Measurements from ENCODE around the gene OR10K1. TPM values are rescaled to one million over a fixed set of nuclear protein-coding genes. Genes with fewer than 3 reads are reported as not detected.
"Not testable (repeated sequence)": the region's sequence is repeated elsewhere in the genome, so short reads cannot be mapped to it uniquely, and the experiment has no call there.

The OR10K1 gene
- not detected for total RNA-seq
- polyA plus RNA-seq = 0.05 TPM
- long read RNA-seq, donor 1 = 0 reads
- long read RNA-seq, donor 2, transcript OR10K1-201 (1 exons, 1,073 nt) = major isoform, 9 of 9 reads
- long read RNA-seq, donor 2, partial matches to known transcripts = 0 of 9 reads
- long read RNA-seq, donor 2, other reads (novel, unspliced or antisense) = 0 of 9 reads
- long read RNA-seq, donor 3, partial matches to known transcripts = 924 of 1,103 reads
- long read RNA-seq, donor 3, other reads (novel, unspliced or antisense) = 179 of 1,103 reads
- long read RNA-seq, donor 4, partial matches to known transcripts = 76 of 223 reads
- long read RNA-seq, donor 4, other reads (novel, unspliced or antisense) = 146 of 223 reads
- long read RNA-seq, donor 5, partial matches to known transcripts = 299 of 521 reads
- long read RNA-seq, donor 5, other reads (novel, unspliced or antisense) = 220 of 521 reads
- long read RNA-seq, donor 6, partial matches to known transcripts = 0 of 3 reads
- long read RNA-seq, donor 6, other reads (novel, unspliced or antisense) = 0 of 3 reads
- long read RNA-seq, donor 7 = 0 reads
- long read RNA-seq, donor 8, partial matches to known transcripts = 22 of 46 reads
- long read RNA-seq, donor 8, other reads (novel, unspliced or antisense) = 24 of 46 reads
- long read RNA-seq, donor 9, partial matches to known transcripts = 0 of 4 reads
- long read RNA-seq, donor 9, other reads (novel, unspliced or antisense) = 0 of 4 reads
- long read RNA-seq, donor 10, partial matches to known transcripts = 40 of 114 reads
- long read RNA-seq, donor 10, other reads (novel, unspliced or antisense) = 74 of 114 reads

GRCh38 chr1:158461534-158461933 is at the start of gene OR10K1:
OR10K1 (plus strand) TSS chr1:158461834; CDS start chr1:158465562, 3,728 bp downstream.
- DNase-seq (ENCODE audit: low read depth in 6 of 9, low spot score in 9 of 9) = no peak
- Histone ChIP-seq H3K4me3 (ENCODE audit: low read length in 2 of 2) (no peak within 1 kb of the TSS), H3K4me1 (ENCODE audit: control insufficient read depth in 2 of 2, insufficient read depth in 2 of 2, low read length in 2 of 2) (no peaks in the 10 kb centered on the region), H3K36me3 (ENCODE audit: control insufficient read depth in 2 of 2, insufficient read depth in 2 of 2, low read length in 1 of 2) (peaks cover 9 to 15% of the 10 kb centered on the region in 2 donors), H3K27me3 (ENCODE audit: control insufficient read depth in 2 of 2, insufficient read depth in 1 of 2, low read length in 1 of 2) (no peaks in the 10 kb centered on the region), H3K27ac (ENCODE audit: low read depth in 1 of 2, low read length in 1 of 2) (no peak within 1 kb of the TSS), H3K9me3 (ENCODE audit: control insufficient read depth in 2 of 2, insufficient read depth in 1 of 2, low read length in 1 of 2) (no peaks in the 10 kb centered on the region)
- WGBS = over 99% methylated on average over 2 of the region's 2 CpGs

- DNase-seq (ENCODE audit: low read depth in 6 of 9, low spot score in 9 of 9) = no peak
- Histone ChIP-seq H3K9me3 (ENCODE audit: control insufficient read depth in 2 of 2, insufficient read depth in 1 of 2, low read length in 1 of 2) (no peaks in the 10 kb centered on the region), H3K4me3 (ENCODE audit: low read length in 2 of 2) (no peak overlapping the region), H3K27me3 (ENCODE audit: control insufficient read depth in 2 of 2, insufficient read depth in 1 of 2, low read length in 1 of 2) (no peaks in the 10 kb centered on the region), H3K4me1 (ENCODE audit: control insufficient read depth in 2 of 2, insufficient read depth in 2 of 2, low read length in 2 of 2) (peaks cover 5 to 6% of the 10 kb centered on the region in 2 donors), H3K27ac (ENCODE audit: low read depth in 1 of 2, low read length in 1 of 2) (no peak overlapping the region), H3K36me3 (ENCODE audit: control insufficient read depth in 2 of 2, insufficient read depth in 2 of 2, low read length in 1 of 2) (no peaks in the 10 kb centered on the region)
- 95% methylated on average over 4 of the region's 4 CpGs for WGBS
Measured at GRCh38 chr1:158414651-158415345, 46.8 kb upstream of the OR10K1 start.

GRCh38 chr1:158417586-158417985 is 44.0 kb upstream of the OR10K1 start:
- no peak overlapping the region for H3K4me3 ChIP-seq (ENCODE audit: low read length in 2 of 2)

GRCh38 chr1:158422212-158422611 is 39.4 kb upstream of the OR10K1 start:
- H3K4me3 ChIP-seq (ENCODE audit: low read length in 2 of 2) = no peak overlapping the region
- H3K27ac ChIP-seq (ENCODE audit: low read depth in 1 of 2, low read length in 1 of 2) = no peak overlapping the region
- no peaks in the 10 kb centered on the region for H3K9me3 ChIP-seq (ENCODE audit: control insufficient read depth in 2 of 2, insufficient read depth in 1 of 2, low read length in 1 of 2)
- peaks cover 5 to 6% of the 10 kb centered on the region in 2 donors for H3K4me1 ChIP-seq (ENCODE audit: control insufficient read depth in 2 of 2, insufficient read depth in 2 of 2, low read length in 2 of 2)
- H3K36me3 ChIP-seq (ENCODE audit: control insufficient read depth in 2 of 2, insufficient read depth in 2 of 2, low read length in 1 of 2) = no peaks in the 10 kb centered on the region
- DNase-seq (ENCODE audit: low read depth in 6 of 9, low spot score in 9 of 9) = no peak
- no peaks in the 10 kb centered on the region for H3K27me3 ChIP-seq (ENCODE audit: control insufficient read depth in 2 of 2, insufficient read depth in 1 of 2, low read length in 1 of 2)

More at GRCh38 chr1:158417586-158417985, 44.0 kb upstream of the OR10K1 start:
- Histone ChIP-seq H3K4me1 (ENCODE audit: control insufficient read depth in 2 of 2, insufficient read depth in 2 of 2, low read length in 2 of 2) (peaks cover 4 to 6% of the 10 kb centered on the region in 2 donors), H3K9me3 (ENCODE audit: control insufficient read depth in 2 of 2, insufficient read depth in 1 of 2, low read length in 1 of 2) (no peaks in the 10 kb centered on the region), H3K27ac (ENCODE audit: low read depth in 1 of 2, low read length in 1 of 2) (no peak overlapping the region), H3K36me3 (ENCODE audit: control insufficient read depth in 2 of 2, insufficient read depth in 2 of 2, low read length in 1 of 2) (no peaks in the 10 kb centered on the region), H3K27me3 (ENCODE audit: control insufficient read depth in 2 of 2, insufficient read depth in 1 of 2, low read length in 1 of 2) (no peaks in the 10 kb centered on the region)
- DNase-seq (ENCODE audit: low read depth in 6 of 9, low spot score in 9 of 9) = no peak

- H3K4me3 ChIP-seq (ENCODE audit: low read length in 2 of 2) = no peak overlapping the region
- H3K4me1 ChIP-seq (ENCODE audit: control insufficient read depth in 2 of 2, insufficient read depth in 2 of 2, low read length in 2 of 2) = peaks cover 0 to 2% of the 10 kb centered on the region in 2 donors
- no peaks in the 10 kb centered on the region for H3K27me3 ChIP-seq (ENCODE audit: control insufficient read depth in 2 of 2, insufficient read depth in 1 of 2, low read length in 1 of 2)
- peak overlapping the region in 1 of 2 donors; percentile 74 for H3K27ac ChIP-seq (ENCODE audit: low read depth in 1 of 2, low read length in 1 of 2)
- no peaks in the 10 kb centered on the region for H3K9me3 ChIP-seq (ENCODE audit: control insufficient read depth in 2 of 2, insufficient read depth in 1 of 2, low read length in 1 of 2)
- no peaks in the 10 kb centered on the region for H3K36me3 ChIP-seq (ENCODE audit: control insufficient read depth in 2 of 2, insufficient read depth in 2 of 2, low read length in 1 of 2)
- peak in 6 of 9 donors; percentile 38 to 76 (median 47) for DNase-seq (ENCODE audit: low read depth in 6 of 9, low spot score in 9 of 9)
Measured at GRCh38 chr1:158425027-158425426, 36.6 kb upstream of the OR10K1 start.

GRCh38 chr1:158426137-158426536 is 35.5 kb upstream of the OR10K1 start, which contains the start of gene OR10K2:
OR10K2 (minus strand) TSS chr1:158426237; CDS start chr1:158420866, 5,371 bp downstream.
- Histone ChIP-seq H3K4me3 (ENCODE audit: low read length in 2 of 2) (no peak within 1 kb of the TSS), H3K27me3 (ENCODE audit: control insufficient read depth in 2 of 2, insufficient read depth in 1 of 2, low read length in 1 of 2) (no peaks in the 10 kb centered on the region), H3K27ac (ENCODE audit: low read depth in 1 of 2, low read length in 1 of 2) (peak within 1 kb of the TSS in 1 of 2 donors; percentile 74), H3K4me1 (ENCODE audit: control insufficient read depth in 2 of 2, insufficient read depth in 2 of 2, low read length in 2 of 2) (peaks cover 0 to 2% of the 10 kb centered on the region in 2 donors), H3K9me3 (ENCODE audit: control insufficient read depth in 2 of 2, insufficient read depth in 1 of 2, low read length in 1 of 2) (no peaks in the 10 kb centered on the region), H3K36me3 (ENCODE audit: control insufficient read depth in 2 of 2, insufficient read depth in 2 of 2, low read length in 1 of 2) (no peaks in the 10 kb centered on the region)
- no peak for DNase-seq (ENCODE audit: low read depth in 6 of 9, low spot score in 9 of 9)
- WGBS = 100% methylated on average over 1 of the region's 1 CpG

- not testable (repeated sequence) for DNase-seq (ENCODE audit: low read depth in 6 of 9, low spot score in 9 of 9); H3K36me3 ChIP-seq (ENCODE audit: control insufficient read depth in 2 of 2, insufficient read depth in 2 of 2, low read length in 1 of 2); H3K4me1 ChIP-seq (ENCODE audit: control insufficient read depth in 2 of 2, insufficient read depth in 2 of 2, low read length in 2 of 2); H3K4me3 ChIP-seq (ENCODE audit: low read length in 2 of 2); H3K27me3 ChIP-seq (ENCODE audit: control insufficient read depth in 2 of 2, insufficient read depth in 1 of 2, low read length in 1 of 2); H3K27ac ChIP-seq (ENCODE audit: low read depth in 1 of 2, low read length in 1 of 2)
- WGBS = 46% methylated on average over 3 of the region's 3 CpGs
- H3K9me3 ChIP-seq (ENCODE audit: control insufficient read depth in 2 of 2, insufficient read depth in 1 of 2, low read length in 1 of 2) = peaks cover 0 to 13% of the 10 kb centered on the region in 2 donors
Measured at GRCh38 chr1:158430163-158430562, 31.5 kb upstream of the OR10K1 start.

- WGBS = 63% methylated on average over 3 of the region's 3 CpGs
- no peaks in the 10 kb centered on the region for H3K27me3 ChIP-seq (ENCODE audit: control insufficient read depth in 2 of 2, insufficient read depth in 1 of 2, low read length in 1 of 2)
- DNase-seq (ENCODE audit: low read depth in 6 of 9, low spot score in 9 of 9) = no peak
- H3K4me3 ChIP-seq (ENCODE audit: low read length in 2 of 2) = no peak overlapping the region
- peaks cover 0 to 13% of the 10 kb centered on the region in 2 donors for H3K9me3 ChIP-seq (ENCODE audit: control insufficient read depth in 2 of 2, insufficient read depth in 1 of 2, low read length in 1 of 2)
- H3K4me1 ChIP-seq (ENCODE audit: control insufficient read depth in 2 of 2, insufficient read depth in 2 of 2, low read length in 2 of 2) = peaks cover 0 to 3% of the 10 kb centered on the region in 2 donors
- H3K27ac ChIP-seq (ENCODE audit: low read depth in 1 of 2, low read length in 1 of 2) = no peak overlapping the region
- no peaks in the 10 kb centered on the region for H3K36me3 ChIP-seq (ENCODE audit: control insufficient read depth in 2 of 2, insufficient read depth in 2 of 2, low read length in 1 of 2)
Measured at GRCh38 chr1:158434741-158435140, 26.9 kb upstream of the OR10K1 start.
